HG03064 (cell line): ENCODE data around the gene LRRC61.
A peak's percentile ranks its signal among the peaks of the same experiment; 100 is the strongest.

Experiments
- ATAC-seq: cut with Tn5 transposase; IDR thresholded peaks from one replicate; pipeline ENCODE4 v1.9.1; 2021; ENCODE audit warnings: low read depth; ENCODE audit not compliant: unreplicated experiment

LRRC61 gene

GRCh38 chr7:150368884-150369747, 46.0 kb downstream of the LRRC61 start:
- peak; percentile 39 for ATAC-seq

DNA sequence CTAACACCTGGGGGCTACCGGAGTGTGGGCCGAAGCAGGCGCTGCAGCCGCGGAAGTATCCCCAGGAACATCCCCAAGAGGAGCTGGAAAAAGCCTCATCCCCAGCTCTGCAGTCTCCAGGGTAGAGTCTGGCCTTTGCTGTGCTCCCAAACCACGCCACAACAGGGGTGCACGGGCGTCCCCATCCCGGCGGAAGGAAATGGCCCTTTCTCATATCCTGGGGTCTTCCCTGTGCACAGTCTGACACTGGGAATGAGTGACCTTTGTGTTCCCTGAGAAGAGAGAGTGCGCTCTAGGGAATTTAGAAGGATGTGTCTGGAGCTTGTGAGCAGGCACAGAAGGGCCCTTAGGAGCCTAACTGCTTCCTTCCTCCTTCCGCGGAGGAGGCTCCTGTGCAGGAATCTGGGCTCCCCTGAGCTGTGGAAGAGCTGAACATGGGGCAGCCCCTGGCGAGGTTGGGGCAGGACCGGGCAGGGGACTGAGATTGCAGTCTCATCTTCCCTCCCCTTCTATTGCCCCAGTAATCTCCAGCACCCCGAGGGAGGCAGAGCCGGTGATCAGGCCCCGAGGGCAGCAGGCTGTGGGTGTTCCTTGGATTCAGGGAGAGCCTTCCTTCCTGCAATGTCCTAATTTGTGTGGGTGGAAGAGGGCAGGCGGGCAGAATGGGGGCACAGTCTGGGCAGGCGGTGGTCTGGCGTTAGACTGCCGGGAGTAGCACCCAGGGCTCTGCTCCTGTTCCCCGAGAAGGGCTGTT, 46.8 kb downstream of the LRRC61 start:
- no peak for ATAC-seq

- ATAC-seq: no peak
Observed at GRCh38 chr7:150370612-150371071, 47.5 kb downstream of the LRRC61 start.

DNA sequence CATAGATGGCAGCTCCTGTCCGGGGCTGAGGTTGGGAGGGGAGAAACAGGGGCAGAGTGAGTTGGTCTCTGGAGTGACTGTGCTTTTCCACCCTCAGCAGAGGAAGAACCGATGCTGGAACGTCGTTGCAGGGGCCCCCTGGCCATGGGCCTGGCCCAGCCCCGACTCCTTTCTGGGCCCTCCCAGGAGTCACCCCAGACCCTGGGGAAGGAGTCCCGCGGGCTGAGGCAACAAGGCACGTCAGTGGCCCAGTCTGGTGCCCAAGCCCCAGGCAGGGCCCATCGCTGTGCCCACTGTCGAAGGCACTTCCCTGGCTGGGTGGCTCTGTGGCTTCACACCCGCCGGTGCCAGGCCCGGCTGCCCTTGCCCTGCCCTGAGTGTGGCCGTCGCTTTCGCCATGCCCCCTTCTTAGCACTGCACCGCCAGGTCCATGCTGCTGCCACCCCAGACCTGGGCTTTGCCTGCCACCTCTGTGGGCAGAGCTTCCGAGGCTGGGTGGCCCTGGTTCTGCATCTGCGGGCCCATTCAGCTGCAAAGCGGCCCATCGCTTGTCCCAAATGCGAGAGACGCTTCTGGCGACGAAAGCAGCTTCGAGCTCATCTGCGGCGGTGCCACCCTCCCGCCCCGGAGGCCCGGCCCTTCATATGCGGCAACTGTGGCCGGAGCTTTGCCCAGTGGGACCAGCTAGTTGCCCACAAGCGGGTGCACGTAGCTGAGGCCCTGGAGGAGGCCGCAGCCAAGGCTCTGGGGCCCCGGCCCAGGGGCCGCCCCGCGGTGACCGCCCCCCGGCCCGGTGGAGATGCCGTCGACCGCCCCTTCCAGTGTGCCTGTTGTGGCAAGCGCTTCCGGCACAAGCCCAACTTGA, 48.2 kb downstream of the LRRC61 start:
- no peak for ATAC-seq

- ATAC-seq: no peak
Observed at GRCh38 chr7:150371996-150372270, 48.8 kb downstream of the LRRC61 start.

DNA sequence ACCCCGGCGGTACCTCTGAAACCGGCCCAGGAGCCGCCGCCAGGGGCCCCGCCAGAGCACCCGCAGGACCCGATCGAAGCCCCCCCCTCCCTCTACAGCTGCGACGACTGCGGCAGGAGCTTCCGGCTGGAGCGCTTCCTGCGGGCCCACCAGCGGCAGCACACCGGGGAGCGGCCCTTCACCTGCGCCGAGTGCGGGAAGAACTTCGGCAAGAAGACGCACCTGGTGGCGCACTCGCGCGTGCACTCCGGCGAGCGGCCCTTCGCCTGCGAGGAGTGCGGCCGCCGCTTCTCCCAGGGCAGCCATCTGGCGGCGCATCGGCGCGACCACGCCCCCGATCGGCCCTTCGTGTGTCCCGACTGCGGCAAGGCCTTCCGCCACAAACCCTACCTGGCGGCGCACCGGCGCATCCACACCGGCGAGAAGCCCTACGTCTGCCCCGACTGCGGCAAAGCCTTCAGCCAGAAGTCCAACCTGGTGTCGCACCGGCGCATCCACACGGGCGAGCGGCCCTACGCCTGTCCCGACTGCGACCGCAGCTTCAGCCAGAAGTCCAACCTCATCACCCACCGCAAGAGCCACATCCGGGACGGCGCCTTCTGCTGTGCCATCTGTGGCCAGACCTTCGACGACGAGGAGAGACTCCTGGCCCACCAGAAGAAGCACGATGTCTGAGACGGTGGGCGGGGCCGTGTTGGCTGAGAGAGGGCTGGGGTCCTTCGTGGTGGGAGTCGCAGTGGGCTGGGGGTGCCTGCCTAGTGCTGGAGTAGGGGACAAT, 49.3 kb downstream of the LRRC61 start:
- no peak for ATAC-seq

DNA sequence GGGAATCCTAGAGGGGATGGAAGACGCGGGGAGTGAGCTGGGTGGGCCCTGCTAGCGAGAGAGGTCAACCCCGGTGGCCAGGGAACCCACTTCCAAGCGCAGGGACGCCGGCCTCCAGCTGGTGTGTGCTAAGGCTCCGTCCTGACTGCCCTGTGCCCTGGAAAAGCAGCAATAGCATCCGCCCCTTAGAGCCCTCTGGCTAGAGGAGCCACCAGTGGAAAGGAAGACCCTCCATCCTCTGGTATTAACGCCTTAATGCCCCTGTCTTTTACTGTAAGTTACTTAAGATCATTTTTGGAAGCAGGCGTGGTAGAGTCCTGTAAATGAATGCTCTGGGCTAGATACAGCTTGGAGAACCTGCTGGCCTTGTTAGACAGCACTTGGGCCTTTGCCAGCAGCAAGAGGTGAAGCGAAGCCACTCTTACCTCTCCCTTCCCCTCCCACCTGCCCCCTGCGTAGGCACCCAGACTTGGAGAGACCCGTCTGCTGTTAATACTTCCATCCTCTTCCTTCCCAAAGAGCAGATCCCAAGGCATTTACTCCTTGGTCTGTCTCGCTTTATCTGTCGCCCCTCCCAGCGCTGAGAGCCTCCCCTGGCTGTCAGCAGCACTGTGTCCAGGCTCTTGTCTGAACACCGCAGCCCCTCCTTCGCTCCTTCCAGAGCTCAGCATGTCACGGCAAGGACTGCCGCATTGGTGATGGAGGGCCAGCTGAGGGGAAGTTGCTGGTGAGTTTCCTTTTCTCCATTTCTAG, 50.1 kb downstream of the LRRC61 start:
- no peak for ATAC-seq

- ATAC-seq: no peak
Observed at GRCh38 chr7:150374026-150374425, 50.9 kb downstream of the LRRC61 start.

DNA sequence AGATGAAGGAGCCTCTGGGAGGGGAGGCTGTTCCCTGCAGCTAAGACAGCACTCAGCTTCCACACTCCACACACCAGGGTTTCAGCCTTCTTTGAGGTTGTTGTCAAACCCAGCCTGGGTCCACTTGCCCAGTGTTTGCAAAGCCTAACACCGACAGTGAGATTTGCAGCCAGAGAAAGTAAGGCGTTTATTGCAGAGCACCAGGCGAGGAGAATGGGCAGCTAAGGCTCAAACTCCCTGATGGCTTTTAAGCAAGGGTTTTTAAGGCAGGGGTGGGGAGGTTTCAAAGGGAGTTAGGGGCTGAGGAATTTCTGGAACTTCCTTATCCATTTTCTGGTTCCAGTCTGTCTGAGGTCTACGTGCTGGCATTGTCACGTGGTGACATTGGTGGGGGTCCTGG, 51.3 kb downstream of the LRRC61 start:
- no peak for ATAC-seq

GRCh38 chr7:150375662-150376521, 52.7 kb downstream of the LRRC61 start:
- ATAC-seq: no peak

DNA sequence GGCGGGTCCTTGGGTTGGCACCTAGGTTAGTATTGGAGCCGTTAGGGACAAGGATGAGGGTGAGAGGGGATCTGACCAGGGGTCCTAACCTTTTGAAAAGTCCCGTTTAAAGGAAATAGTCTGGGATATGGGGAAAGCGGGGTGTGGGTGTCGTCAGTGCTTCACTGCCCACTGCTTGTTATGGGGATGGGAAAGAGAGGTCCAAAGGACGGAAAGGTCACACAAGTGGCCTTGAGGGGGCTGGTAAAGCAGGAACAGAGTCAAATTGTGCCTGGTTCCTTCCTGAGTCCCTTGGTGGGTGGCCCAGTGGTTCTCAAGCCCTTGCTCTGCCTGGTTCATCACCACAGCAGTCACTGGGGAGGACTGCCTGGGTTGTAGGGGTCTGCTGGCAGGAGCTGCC, 53.4 kb downstream of the LRRC61 start:
- ATAC-seq: no peak

DNA sequence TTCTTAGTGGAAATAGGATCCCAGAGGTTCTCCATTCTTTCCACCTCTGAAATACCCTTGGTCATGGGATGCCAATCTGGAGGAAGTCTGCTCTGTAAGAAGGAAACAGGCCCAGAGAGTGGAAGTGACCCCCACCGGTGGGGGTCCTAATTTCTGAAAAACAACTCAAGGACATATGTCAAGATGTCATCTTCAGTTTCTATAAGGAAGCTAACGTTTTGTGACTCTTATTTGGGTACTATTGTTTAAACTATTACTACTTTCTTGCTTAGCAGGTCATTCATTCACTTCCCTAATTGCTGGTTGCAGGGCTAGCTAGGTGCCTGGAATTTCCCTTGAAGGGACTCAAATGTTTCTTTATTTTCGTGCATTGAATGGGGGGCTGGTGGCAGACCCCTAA, 54.0 kb downstream of the LRRC61 start:
- no peak for ATAC-seq

DNA sequence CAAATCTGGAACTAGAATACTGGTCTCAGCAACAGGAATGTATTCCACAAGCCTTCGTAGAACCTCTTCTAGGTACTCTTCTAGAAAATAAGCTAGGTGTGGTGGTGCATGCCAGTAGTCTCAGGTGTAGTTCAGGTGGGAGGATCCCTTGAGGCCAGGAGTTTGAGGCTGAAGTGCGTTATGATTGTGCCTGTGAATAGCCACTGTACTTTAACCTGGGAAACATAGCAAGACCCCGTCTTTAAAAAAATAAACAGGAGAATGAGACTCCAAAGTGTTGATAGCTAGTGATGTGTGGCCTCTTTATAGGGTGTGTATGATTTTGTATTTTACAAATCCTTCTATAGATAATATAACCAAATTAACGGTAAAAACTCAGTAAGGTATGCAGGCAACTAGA, 54.5 kb downstream of the LRRC61 start:
- ATAC-seq: no peak

- ATAC-seq: no peak
Observed at GRCh38 chr7:150378115-150378852, 55.1 kb downstream of the LRRC61 start.

- ATAC-seq: peak; percentile 71
Observed at GRCh38 chr7:150378853-150379440, 55.8 kb downstream of the LRRC61 start, which contains the start of gene ZNF775. ZNF775 (plus strand) TSS chr7:150379330; CDS start chr7:150388471, 9,141 bp downstream.

DNA sequence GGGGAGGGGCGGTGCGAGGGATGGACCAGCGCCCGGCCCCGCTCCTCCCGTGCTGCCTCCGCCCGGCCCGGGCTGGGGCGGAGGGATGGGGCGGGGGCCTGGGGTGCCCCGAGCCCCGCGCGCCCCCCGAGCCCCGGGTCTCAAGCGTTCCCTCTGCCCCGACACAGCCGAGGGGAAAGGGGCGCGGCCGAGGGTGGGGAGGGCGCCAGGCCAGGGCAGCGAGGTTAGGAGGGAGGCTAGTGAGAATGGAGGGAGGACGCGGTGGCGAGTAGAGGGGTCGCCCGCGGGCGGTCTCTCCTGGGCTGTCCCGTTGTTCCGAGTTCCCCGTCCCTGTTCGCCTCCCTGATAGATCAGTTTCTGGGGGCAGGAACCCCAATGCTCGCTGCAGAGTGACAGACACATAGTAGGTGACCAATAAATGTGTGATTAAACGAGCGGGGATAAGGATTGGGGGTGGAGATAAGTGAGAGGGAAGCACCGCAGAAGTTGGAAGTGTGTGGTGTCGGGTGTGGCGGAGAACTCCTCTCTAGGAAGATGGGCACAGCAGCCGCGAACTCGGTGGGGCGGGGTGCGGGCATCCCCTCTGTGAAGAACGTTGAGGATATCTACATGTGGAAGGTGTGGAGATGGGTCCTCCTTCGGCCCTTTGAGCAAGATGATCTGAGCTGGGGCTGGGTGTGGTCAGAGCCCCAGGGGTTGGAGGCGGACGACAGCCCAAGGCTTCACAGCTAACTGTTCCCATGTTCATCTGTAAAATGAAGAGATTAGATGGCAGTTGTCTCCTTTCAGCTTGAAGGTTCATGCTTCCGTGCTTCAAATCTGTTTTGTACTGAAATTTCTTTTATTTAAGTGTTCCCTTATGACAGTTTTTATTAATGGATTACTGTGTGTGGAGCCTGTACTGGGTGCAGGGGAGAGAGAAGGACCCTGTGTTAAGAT, 56.6 kb downstream of the LRRC61 start:
- ATAC-seq: peak; percentile 7
